ENCODE data around the gene OR5K4.

DNA sequence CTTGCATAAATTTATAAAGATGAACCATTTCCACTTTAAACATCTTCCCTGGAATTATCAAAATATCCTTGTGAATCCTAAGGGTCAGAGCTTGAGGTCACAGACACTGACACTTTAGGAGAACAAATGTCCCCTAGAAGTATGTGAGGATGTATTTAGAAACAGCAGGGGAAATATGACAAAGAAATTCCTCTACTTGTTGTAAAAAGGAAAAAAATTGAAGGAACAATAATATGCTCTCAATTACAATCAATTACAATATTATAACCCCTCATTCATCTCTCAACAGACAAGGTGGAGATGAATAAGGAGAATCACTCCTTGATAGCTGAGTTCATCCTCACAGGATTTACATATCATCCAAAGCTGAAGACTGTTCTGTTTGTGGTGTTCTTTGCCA lies 36.7 kb downstream of the OR5K4 start, which contains the start of gene OR5K3:
- TF ChIP-seq EZH2 (IDR thresholded peaks at IDR 0.05; ENCODE audit: borderline replicate concordance, low read depth, low read length, severe bottlenecking) (no peak), CTCF (IDR thresholded peaks at IDR 0.05; ENCODE audit: borderline replicate concordance, extremely low read depth, low read length, poor library complexity, severe bottlenecking) (no peak)
